ENCODE measurements around the gene RCAN1.
"Not testable (repeated sequence)": the region's sequence is repeated elsewhere in the genome, so short reads cannot be mapped to it uniquely, and the experiment has no call there.

The RCAN1 gene

DNA sequence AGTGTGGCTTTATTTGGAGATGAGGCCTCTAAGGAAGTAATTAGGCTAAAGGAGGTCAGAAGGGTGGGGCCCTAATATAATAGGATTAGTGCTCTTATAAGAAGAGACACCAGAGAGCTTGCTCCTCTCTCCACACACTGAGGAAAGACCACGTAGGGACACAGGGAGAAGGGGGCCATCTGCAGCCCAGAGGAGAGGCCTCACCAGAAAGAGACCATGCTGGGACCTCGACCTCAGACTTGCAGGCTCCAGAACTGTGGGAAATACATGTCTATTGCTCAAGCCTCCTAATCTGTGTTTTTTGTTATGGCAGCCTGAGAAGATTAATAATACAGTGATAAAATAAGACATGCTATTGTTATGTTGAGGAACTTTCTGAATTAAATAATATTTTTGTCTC, 8.3 kb downstream of the RCAN1 start:
- H3K4me3 ChIP-seq (ENCODE audit: low read depth, low read length), result no peak overlapping the region
- TF ChIP-seq, protein P1, sequence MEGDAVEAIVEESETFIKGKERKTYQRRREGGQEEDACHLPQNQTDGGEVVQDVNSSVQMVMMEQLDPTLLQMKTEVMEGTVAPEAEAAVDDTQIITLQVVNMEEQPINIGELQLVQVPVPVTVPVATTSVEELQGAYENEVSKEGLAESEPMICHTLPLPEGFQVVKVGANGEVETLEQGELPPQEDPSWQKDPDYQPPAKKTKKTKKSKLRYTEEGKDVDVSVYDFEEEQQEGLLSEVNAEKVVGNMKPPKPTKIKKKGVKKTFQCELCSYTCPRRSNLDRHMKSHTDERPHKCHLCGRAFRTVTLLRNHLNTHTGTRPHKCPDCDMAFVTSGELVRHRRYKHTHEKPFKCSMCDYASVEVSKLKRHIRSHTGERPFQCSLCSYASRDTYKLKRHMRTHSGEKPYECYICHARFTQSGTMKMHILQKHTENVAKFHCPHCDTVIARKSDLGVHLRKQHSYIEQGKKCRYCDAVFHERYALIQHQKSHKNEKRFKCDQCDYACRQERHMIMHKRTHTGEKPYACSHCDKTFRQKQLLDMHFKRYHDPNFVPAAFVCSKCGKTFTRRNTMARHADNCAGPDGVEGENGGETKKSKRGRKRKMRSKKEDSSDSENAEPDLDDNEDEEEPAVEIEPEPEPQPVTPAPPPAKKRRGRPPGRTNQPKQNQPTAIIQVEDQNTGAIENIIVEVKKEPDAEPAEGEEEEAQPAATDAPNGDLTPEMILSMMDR (conservative IDR thresholded peaks at IDR 0.05; ENCODE audit: low read depth, low read length), result no peak
- DNase-seq (ENCODE audit: low read depth), result no peak

DNA sequence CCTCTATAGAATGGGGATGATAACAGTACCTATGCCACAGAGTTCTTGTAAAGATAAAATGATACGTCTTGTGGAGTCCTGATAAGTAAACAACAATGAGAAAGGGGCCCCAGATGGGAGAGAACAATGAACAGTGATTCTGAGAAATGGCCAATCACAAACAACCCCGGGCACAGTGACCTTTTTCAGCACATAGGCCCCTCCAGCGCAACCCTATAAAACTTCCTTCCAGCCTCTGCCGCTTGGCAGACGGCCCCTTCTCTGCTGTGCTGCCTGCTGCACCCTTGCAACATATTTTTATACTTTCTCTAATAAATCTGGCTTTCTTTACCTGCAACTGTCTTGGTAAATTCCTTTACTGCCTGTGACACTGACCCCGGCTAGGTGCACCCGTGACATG, 8.9 kb downstream of the RCAN1 start:
- no peak overlapping the region for H3K4me3 ChIP-seq (ENCODE audit: low read depth, low read length)
- DNase-seq (ENCODE audit: low read depth), result no peak
- TF ChIP-seq, protein P1 (conservative IDR thresholded peaks at IDR 0.05; ENCODE audit: low read depth, low read length), result no peak

DNA sequence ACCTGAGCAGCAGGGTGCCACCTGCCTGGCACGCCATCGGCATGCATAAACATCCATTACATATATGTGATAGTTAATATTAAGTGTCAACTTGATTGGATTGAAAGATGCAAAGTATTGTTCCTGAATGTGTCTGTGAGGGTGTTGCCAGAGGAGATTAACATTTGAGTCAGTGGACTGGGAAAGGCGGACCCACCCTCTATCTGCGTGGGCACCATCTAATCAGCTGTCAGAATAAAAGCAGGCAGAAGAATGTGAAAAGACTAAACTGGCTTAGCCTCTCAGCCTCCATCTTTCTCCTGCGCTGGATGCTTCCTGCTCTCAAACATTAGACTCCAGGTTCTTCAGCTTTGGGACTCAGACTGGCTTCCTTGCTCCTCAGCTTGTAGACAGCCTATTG, 10.0 kb downstream of the RCAN1 start:
- not testable (repeated sequence) for DNase-seq (ENCODE audit: low read depth)

GRCh38 chr21:34604556-34604955, 10.4 kb downstream of the RCAN1 start:
- TF ChIP-seq, protein P1 (conservative IDR thresholded peaks at IDR 0.05; ENCODE audit: low read depth, low read length), result no peak
- no peak for DNase-seq (ENCODE audit: low read depth)
- no peak overlapping the region for H3K4me3 ChIP-seq (ENCODE audit: low read depth, low read length)

More for the DNA sequence above, 10.0 kb downstream of the RCAN1 start:
- H3K4me3 ChIP-seq (ENCODE audit: low read depth, low read length), result not testable (repeated sequence)

- TF ChIP-seq, protein P1 (conservative IDR thresholded peaks at IDR 0.05; ENCODE audit: low read depth, low read length), result no peak
- H3K4me3 ChIP-seq (ENCODE audit: low read depth, low read length), result no peak overlapping the region
- DNase-seq (ENCODE audit: low read depth), result no peak
Measured at GRCh38 chr21:34603710-34604057, 11.2 kb downstream of the RCAN1 start.

DNA sequence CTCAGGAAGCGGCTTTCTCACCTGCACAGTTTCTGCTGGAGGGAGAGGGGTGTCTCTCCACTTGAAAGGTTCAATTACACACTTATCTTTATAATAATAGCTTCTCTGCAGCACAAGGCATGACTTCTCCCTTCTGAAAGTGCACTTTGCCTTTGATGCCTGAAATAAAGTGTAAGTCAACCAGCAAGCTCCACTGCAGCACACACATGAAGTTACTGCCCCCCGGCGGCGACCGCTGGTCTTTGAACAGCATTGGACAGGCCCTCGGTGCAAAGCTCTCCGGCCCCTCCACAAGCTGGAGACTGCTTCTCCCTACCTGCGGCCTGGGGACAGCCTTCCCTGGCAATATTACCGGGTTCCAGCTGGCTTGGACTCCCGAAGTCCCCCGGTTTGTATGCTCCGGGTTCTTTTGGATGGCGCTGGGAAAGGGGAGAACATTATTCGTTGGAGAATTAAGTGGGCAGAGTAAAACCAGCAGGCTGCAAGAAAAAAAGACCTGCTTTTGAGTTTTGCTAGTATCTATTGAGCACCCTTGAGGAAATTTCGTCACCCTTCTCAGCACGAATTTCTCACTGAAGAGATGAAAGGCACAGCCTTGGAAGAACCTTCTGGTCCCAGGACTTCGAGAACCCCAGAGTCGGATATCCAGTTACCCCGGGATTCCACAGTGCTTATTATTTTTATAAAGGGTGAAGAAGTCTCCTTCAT, 11.8 kb downstream of the RCAN1 start:
- TF ChIP-seq, protein P1 (conservative IDR thresholded peaks at IDR 0.05; ENCODE audit: low read depth, low read length), result peak; percentile 93
- DNase-seq (ENCODE audit: low read depth), result peak; percentile 85

DNA sequence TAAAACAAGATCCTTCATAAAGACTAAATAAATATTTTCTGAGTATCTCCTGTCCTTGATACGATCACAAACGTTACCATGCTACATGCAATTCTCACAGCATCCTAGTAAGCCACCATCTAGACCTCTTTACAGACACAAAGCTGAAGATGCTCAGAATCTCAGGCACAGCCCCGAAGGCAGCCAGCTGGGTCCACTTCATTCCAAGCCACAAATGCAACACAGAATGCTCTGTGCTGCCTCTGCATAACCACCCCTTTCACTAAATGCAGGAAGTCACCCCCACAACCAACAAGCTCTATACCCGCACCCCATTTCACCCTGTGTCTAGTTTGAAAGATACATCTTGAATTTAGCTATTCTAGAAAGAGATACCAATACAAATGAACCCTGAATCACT, 12.9 kb downstream of the RCAN1 start:
- H3K4me3 ChIP-seq (ENCODE audit: low read depth, low read length), result no peak overlapping the region
- DNase-seq (ENCODE audit: low read depth), result no peak
- TF ChIP-seq, protein P1 (conservative IDR thresholded peaks at IDR 0.05; ENCODE audit: low read depth, low read length), result no peak

More for the DNA sequence above, 11.8 kb downstream of the RCAN1 start:
- no peak overlapping the region for H3K4me3 ChIP-seq (ENCODE audit: low read depth, low read length)
